Measurements from ENCODE around the gene PLEKHH2.
A peak's percentile ranks its signal among the peaks of the same experiment; 100 is the strongest.

The PLEKHH2 gene

GRCh38 chr2:43764086-43764705 lies 127.1 kb downstream of the PLEKHH2 start:
- TF ChIP-seq CTCF (IDR thresholded peaks at IDR 0.05; ENCODE audit: control extremely low read depth, extremely low read depth, low read depth, missing control alignments), result no peak
- ChIA-PET CTCF (no interaction called here), POLR2A (no interaction called here)
- DNase-seq (ENCODE audit: extremely low spot score), result no peak

DNA sequence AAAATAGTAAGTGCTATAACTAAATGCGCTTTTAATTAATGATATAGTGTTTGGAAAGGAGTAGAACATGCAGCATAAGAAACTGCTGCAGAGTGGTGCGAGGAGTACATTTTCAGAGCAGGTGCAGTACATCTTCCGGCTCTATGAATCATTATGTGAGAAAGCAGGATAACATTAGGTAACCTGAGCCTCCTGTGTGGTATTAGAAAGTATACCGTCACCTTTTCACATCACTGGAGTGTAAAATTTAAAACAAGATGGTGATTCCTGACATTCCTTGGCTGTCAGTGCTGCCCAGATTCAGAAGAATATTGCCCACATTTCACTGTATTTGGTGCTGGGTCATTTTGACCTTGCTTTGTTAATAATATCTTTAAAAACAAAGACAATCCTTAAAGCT lies 128.9 kb downstream of the PLEKHH2 start:
- POLR2A ChIA-PET, result no interaction called here
- CTCF ChIA-PET, result no interaction called here
- no peak for DNase-seq (ENCODE audit: extremely low spot score)
- TF ChIP-seq CTCF (IDR thresholded peaks at IDR 0.05; ENCODE audit: control extremely low read depth, extremely low read depth, low read depth, missing control alignments), result no peak

- DNase-seq (ENCODE audit: extremely low spot score), result peak; percentile 91
- ChIA-PET CTCF (interaction anchor here (0.8 to 1.6 kb wide), 4 partner anchors 10 to 270 kb away, joined by 3 to 5 read pairs (median 4); no protein-coding TSS in a partner anchor), POLR2A (no interaction called here)
- TF ChIP-seq CTCF (IDR thresholded peaks at IDR 0.05; ENCODE audit: control extremely low read depth, extremely low read depth, low read depth, missing control alignments), result no peak
These were observed 137.0 kb downstream of the PLEKHH2 start, which contains the start of gene DYNC2LI1 for GRCh38 chr2:43773876-43774613. DYNC2LI1 (plus strand) TSS chr2:43774039; CDS start chr2:43774139, 100 bp downstream.

- ChIA-PET POLR2A (no interaction called here), CTCF (interaction anchor here (0.8 to 1.6 kb wide), 4 partner anchors 9 to 269 kb away, joined by 3 to 5 read pairs (median 4); no protein-coding TSS in a partner anchor)
- DNase-seq (ENCODE audit: extremely low spot score), result no peak
- TF ChIP-seq CTCF (IDR thresholded peaks at IDR 0.05; ENCODE audit: control extremely low read depth, extremely low read depth, low read depth, missing control alignments), result no peak
These were observed 137.6 kb downstream of the PLEKHH2 start for GRCh38 chr2:43774617-43775016.

GRCh38 chr2:43776324-43776723 lies 139.3 kb downstream of the PLEKHH2 start:
- CTCF ChIA-PET, result no interaction called here
- TF ChIP-seq CTCF (IDR thresholded peaks at IDR 0.05; ENCODE audit: control extremely low read depth, extremely low read depth, low read depth, missing control alignments), result no peak
- POLR2A ChIA-PET, result no interaction called here
- no peak for DNase-seq (ENCODE audit: extremely low spot score)

GRCh38 chr2:43777306-43777926 lies 140.4 kb downstream of the PLEKHH2 start:
- no peak for DNase-seq (ENCODE audit: extremely low spot score)
- POLR2A ChIA-PET, result no interaction called here
- CTCF ChIA-PET, result no interaction called here
- TF ChIP-seq CTCF (IDR thresholded peaks at IDR 0.05; ENCODE audit: control extremely low read depth, extremely low read depth, low read depth, missing control alignments), result no peak

Measured in GM10248 (cell line).